NCI-H2196 treated with DMSO at 0.1 percent for 48 hours (cell line): ENCODE measurements around the gene FAM187B.
"Not testable (repeated sequence)": the region's sequence is repeated elsewhere in the genome, so short reads cannot be mapped to it uniquely, and the experiment has no call there.

Source experiments
- DNase-seq: peaks from one replicate; lab custom pipeline; 2025; ENCODE audit not compliant: unreplicated experiment; lab: John Stamatoyannopoulos, UW

Gene FAM187B

DNA sequence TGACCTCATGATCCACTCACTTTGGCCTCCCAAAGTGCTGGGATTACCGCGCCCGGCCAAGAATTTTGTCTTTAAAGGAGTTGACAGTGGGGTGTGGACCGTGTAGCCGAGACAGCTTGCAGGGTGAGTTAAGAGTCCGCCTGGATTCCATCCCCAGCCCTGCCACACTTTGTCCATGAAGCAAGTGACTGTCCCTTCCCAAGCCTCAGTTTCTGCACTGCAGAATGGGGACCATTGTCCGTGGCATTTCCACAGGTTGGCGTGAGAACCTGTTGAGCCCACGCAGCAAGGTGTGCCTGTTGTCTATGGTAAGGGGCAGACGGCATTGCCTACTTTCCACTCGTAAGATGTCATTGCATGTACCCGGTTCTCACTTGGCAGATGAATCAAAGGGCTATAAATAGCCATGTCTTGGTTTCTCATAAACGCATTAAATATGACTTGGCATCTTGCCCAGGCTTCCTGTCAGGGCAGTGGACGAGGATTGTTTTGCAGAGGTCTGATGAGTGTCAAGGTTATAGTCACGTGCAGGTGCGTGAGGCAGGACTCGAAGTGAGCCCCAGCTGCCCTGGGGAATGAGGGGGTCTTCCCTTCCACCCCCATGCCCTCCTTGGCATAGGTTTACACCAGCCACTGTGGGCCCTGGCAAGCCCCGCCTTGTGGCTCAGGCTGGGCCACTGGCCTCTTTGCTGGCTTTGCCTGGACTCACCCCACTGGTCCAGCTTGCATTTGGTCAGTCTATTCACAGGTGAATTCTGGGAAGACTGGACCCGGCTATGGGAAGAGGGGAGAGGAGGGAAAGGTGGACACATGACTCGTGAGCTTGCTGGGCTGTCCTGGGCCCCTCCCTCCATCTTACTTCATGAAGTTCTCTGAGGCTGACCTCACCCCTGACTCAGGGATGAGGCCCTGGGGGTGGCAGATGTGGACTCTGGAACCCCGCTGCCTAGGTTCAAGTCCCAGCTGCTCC, 14.6 kb downstream of the FAM187B start:
- DNase-seq: peak; percentile 85

DNA sequence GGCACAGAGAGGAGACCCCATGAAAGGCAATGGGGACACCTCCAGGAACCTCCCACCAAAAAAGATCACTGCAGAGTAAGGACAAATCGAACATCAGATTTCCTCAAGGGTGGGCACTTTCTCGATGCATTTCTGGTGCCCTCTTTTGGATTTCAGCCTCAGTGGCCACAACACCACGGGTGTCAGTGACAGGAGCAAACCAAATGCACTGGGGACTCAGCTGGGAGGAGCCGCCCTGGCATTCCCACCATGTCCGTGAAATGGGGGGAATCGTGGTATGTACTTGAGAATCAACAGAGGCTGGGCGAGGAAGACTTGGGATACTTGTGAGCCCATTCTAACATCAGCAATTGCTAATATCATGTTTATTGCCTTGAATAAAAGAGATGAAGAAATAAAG, 16.3 kb downstream of the FAM187B start:
- DNase-seq: no peak

GRCh38 chr19:35211545-35212230, 16.9 kb downstream of the FAM187B start:
- DNase-seq: no peak

DNA sequence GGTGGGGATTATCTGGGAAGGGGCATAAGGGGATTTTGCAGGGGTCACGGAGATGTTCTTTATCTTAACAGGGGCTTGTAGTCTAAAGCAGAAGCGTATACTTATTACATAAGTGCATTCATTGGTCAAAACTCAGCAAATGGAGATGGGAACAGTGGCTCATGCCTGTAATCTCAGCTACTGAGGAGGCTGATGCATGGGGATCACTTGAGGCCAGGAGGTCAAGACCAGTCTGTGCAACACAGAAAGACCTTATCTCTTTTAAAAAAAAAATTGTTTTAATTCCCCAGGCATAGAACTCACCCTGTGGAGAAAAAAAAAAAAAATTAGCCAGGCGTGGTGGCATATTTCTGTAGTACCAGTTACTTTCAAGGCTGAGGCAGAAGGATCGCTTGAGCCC, 18.9 kb downstream of the FAM187B start:
- no peak for DNase-seq

GRCh38 chr19:35208121-35208520, 20.4 kb downstream of the FAM187B start:
- no peak for DNase-seq

- no peak for DNase-seq
Observed at GRCh38 chr19:35207391-35207871, 21.1 kb downstream of the FAM187B start.

DNA sequence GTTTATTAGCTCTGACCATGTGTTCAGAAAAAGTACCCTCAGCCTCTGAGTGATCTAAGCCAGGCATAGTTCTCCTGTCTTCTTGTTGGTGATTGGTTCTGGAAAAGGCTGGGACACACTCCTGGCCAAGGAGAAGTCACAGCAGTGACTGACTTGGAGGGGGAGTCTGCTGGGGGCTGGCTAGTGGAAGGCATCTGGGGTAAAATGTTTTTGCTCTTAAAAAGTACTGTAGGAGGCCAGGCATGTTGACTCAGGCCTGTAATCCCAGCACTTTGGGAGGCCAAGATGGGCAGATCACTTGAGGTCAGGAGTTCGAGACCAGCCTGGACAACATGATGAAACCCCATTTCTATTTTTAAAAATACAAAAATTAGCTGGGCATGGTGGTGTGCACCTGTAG, 21.7 kb downstream of the FAM187B start:
- DNase-seq: no peak

GRCh38 chr19:35206379-35206778, 22.2 kb downstream of the FAM187B start:
- no peak for DNase-seq

- DNase-seq: no peak
Observed at GRCh38 chr19:35205733-35206323, 22.7 kb downstream of the FAM187B start.

- DNase-seq: no peak
Observed at GRCh38 chr19:35204799-35205732, 23.5 kb downstream of the FAM187B start.

DNA sequence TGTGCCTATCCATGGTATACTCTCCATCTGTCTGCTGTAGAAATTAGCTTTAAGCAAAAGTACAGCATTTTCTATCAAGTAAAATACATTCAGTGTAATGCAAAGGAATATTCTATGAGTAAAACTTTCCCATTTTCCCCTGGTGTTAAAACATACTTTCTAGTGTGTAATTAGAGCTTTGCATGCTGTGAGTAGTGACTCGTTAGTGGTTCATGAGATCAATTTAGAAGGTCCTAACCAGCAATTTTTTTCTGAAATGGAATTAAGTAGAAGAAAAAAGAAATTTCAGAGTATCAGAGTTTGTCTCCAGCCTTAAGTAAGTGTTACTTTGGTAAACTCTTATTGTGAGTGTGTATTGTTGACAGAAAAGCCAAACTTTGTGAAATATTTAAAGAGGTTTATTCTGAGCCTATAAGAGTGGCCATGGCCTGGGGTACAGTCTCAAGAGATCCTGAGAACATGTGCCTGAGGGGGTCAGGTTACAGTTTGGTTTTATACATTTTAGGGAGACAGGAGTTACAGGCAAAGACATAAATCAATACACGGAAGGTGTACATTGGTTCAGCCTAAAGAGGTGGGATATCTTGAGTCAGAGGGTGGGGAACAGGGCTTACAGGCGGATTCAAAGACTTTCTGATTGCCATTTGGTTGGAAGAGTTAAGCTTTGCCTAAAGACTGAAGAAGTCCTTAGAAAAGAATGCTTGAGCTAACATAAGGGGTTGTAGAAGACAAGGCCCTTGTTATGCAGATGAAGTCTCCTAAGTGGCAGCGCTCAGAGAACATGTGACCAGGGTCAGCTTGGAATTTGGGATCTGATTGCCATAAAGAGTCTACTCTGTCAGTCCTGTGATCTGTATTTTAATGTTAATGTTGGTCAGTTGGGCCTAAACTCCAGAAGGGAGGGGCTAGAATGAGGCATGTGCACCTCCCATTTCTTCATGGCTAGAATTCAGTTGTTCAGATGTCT, 25.5 kb downstream of the FAM187B start:
- DNase-seq: no peak

DNA sequence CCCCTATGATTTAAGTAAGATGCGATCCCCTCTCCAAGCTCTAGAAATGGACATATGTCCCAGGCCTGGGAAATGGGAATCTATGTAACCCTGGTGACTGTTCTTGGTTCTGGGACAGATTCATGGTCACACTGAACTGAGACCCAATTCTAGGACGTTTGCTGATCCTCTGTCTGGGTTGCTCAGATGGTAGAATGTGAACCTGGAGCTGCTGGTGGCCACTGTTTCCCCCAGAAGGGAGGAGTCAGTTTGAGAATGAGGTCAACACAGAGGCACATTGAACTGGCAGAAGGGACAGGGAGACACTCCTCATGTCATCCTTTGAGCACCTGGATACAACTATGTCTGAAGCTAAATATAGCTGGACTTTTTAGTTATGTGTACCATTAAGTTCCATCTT, 29.1 kb downstream of the FAM187B start:
- no peak for DNase-seq

GRCh38 chr19:35196861-35197260, 31.7 kb downstream of the FAM187B start:
- DNase-seq: not testable (repeated sequence)

- DNase-seq: no peak
Observed at GRCh38 chr19:35195830-35196229, 32.7 kb downstream of the FAM187B start.

DNA sequence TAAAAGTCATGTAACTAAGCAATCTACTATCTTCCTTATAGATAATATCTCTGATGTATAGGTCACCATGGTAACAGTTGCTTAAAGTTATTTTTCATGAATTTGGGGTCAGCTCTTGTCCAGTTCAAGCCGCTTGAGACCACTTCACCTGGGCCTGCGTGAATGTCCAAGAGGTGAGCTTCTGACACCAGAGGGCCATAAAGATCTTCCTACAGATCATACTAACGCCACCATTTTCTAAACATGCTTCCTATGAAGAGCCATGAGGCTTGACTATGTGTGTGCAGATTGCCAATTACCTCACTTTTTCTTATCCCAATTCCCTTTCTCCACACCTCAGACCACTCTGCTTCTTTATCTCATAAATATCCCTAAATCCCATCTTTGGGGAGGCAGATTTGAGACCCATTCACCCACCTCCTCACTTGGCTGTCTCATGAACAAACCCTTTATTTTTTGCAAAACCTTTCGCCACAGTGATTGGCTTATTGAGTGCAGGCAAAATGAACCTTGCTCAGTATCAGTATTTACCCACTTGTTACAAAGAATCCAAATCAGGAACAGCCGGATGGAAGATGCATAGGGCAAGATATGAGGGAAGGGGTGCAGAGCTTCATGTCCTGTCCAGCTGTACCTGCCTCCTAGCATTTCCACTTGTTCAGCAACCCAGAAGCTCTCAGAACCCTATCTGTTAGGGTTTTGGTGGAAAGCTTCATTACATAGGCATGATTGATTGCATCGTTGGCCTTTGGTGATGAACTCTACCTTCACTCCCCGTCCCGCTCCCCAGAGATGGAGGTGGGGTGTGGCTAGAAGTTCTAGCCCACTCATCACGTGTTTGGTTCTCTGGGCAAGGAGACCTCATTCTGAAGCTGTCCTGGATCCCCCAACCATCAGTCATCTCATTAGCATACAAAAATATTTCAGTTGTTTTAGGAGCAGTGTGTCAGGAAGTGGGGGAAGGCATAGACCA, 34.2 kb downstream of the FAM187B start:
- DNase-seq: no peak

GRCh38 chr19:35184884-35185283, 43.7 kb downstream of the FAM187B start:
- DNase-seq: no peak

DNA sequence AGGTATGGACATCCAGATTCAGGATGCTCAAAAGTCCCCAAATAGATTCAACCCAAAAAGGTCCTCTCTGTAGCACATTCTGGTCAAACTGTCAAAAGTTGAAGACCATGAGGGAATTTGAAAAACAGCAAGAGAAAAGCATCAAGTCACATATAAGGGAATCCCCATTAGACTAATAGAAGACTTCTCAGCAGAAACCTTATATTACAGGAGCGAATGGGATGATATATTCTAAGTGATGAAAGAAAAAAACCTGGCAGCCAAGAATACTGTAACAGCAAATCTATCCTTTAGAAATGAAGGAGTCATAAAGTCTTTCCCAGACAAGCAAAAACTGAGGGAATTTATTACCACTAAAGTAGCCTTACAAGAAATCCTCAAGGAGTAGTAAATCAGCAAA, 44.3 kb downstream of the FAM187B start:
- DNase-seq: no peak

DNA sequence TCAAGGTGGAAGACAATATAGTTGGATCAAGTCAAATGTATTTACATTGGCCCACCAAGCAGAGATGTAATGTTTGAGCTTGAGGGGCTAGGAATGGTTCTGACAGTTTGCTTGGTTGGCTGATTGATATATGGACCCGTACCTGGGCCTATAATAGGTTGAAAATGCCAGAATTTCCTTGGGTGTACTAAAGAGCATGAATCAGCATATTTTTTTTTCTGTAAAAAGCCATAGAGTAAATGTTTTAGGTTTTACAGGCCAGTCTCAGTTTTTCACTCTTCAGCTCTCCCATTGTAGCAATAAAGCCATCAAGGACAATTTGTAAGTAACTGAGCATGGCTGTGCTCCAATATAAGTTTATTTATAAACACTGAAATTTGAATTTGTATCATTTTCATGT, 47.2 kb downstream of the FAM187B start:
- DNase-seq: no peak
